ENCODE results near the gene SIGLEC11. TPM values are rescaled to one million over a fixed set of nuclear protein-coding genes. Genes with fewer than 3 reads are reported as not detected.
A peak's percentile ranks its signal among the peaks of the same experiment; 100 is the strongest.

SIGLEC11 gene
- polyA plus RNA-seq, 1 of the 3 experiments (the other 2 are of a cell fraction): not detected

DNA sequence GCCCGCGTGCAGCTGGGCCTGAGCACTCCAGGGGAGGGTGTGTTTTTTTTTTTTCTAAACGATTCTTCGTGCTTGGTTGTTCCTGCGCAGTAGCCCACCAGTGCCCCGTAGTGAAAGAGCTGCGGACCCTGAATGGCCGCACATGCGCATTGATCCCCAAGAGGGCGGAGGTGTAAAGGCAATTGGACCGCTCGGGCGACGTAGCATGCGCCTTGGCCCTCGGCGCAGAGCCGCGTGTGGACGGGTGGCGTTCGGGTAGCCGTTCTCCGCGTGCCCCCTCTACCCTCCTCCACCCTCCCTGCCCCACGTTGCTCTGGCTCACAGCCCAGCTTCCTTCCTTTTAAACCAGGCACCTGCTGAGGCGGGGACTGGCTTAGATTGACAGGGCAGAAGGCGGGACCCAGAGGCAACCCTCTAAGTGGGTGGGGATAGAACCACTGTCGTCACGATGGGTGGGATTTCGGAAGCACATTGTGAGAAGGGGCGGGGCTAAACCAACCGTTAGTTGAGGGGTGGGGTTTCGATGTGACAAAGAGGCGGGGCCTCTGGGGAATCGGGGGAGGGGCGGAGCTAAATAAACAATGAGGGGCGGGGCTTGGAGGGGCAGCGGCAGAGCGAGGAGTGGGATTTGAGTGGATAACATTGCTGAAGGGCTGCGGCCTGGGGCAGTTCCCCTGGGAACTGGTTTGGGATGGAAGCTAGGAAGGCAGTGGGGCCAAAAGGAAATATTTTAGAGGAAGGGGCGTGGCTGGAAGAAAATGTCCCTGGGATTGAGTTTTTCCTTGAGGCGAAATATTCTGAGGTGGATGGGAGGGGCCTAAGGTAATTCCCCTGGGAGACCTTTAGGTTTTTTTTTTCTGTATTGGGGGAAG is 31.1 kb downstream of the SIGLEC11 start (continued):
- TF ChIP-seq, protein P1, sequence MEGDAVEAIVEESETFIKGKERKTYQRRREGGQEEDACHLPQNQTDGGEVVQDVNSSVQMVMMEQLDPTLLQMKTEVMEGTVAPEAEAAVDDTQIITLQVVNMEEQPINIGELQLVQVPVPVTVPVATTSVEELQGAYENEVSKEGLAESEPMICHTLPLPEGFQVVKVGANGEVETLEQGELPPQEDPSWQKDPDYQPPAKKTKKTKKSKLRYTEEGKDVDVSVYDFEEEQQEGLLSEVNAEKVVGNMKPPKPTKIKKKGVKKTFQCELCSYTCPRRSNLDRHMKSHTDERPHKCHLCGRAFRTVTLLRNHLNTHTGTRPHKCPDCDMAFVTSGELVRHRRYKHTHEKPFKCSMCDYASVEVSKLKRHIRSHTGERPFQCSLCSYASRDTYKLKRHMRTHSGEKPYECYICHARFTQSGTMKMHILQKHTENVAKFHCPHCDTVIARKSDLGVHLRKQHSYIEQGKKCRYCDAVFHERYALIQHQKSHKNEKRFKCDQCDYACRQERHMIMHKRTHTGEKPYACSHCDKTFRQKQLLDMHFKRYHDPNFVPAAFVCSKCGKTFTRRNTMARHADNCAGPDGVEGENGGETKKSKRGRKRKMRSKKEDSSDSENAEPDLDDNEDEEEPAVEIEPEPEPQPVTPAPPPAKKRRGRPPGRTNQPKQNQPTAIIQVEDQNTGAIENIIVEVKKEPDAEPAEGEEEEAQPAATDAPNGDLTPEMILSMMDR (IDR thresholded peaks at IDR 0.05): no peak
- no peak for TF ChIP-seq FOSL2 (IDR thresholded peaks at IDR 0.05; ENCODE audit: borderline replicate concordance, low read depth)
- no peak for TF ChIP-seq ELF1 (IDR thresholded peaks at IDR 0.05)
- TF ChIP-seq TAF1 (IDR thresholded peaks at IDR 0.05; ENCODE audit: borderline replicate concordance, low read depth, low read length): no peak; the same call in 1 of the 2 replicates
- TF ChIP-seq YY1 (IDR thresholded peaks at IDR 0.05; ENCODE audit: low read depth): no peak; the same call in 1 of the 2 replicates
- TF ChIP-seq POLR2AphosphoS5 (IDR thresholded peaks at IDR 0.05; ENCODE audit: low read depth, low read length): peak; percentile 46; the same call in 1 of the 2 replicates
- TF ChIP-seq RCOR1 (IDR thresholded peaks at IDR 0.05; ENCODE audit: low read length): no peak
- peak; percentile 57; the same call in 1 of the 2 replicates for TF ChIP-seq MXI1 (IDR thresholded peaks at IDR 0.05; ENCODE audit: low read depth, low read length)
- TF ChIP-seq, protein P2, sequence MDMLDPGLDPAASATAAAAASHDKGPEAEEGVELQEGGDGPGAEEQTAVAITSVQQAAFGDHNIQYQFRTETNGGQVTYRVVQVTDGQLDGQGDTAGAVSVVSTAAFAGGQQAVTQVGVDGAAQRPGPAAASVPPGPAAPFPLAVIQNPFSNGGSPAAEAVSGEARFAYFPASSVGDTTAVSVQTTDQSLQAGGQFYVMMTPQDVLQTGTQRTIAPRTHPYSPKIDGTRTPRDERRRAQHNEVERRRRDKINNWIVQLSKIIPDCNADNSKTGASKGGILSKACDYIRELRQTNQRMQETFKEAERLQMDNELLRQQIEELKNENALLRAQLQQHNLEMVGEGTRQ (IDR thresholded peaks at IDR 0.05; ENCODE audit: borderline replicate concordance, low read depth, low read length): no peak
- TF ChIP-seq NFIC (IDR thresholded peaks at IDR 0.05; ENCODE audit: borderline replicate concordance): no peak; the same call in 1 of the 2 replicates

DNA sequence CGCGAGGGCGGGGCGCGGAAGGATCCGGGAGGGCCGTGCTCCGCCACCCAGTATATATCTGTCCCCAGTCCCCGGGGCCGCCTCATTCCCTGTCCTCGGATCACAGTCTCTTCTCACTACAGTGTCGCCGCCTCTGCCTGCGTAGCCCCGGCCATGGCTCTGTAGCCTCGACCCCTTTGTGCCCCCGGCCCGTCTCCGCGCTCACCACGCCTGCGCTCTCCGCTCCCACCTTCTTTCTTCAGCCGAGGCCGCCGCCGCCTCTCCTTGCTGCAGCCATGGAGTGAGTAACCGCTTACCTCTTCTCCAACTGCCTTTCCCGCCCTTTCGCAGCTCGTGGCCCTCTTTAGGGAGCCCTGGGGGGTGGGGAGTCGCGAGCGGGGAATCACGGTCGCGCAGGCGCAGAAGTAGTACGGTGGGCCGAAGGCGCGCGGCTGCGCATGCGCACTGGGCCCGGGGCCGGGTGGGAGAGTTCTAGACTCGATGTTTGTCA is 31.8 kb downstream of the SIGLEC11 start, which contains the start of the genes ATF5 and NUP62:
TSS of gene ATF5 (plus strand) at position 85 of the 490 bp plus-strand sequence. CDS start 1,646 bp downstream, outside the sequence.
TSS of gene NUP62 (minus strand) at position 384 of the 490 bp plus-strand sequence. CDS start 19,697 bp downstream, outside the sequence.
- POLR2A ChIA-PET: interaction anchor here (0.7 to 2.1 kb wide), 7 partner anchors 10 to 254 kb away, joined by 3 to 8 read pairs (median 3); partner anchors contain the start of gene AKT1S1
- TF ChIP-seq, protein P3, sequence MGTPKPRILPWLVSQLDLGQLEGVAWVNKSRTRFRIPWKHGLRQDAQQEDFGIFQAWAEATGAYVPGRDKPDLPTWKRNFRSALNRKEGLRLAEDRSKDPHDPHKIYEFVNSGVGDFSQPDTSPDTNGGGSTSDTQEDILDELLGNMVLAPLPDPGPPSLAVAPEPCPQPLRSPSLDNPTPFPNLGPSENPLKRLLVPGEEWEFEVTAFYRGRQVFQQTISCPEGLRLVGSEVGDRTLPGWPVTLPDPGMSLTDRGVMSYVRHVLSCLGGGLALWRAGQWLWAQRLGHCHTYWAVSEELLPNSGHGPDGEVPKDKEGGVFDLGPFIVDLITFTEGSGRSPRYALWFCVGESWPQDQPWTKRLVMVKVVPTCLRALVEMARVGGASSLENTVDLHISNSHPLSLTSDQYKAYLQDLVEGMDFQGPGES (IDR thresholded peaks at IDR 0.05; ENCODE audit: low read depth, low read length): no peak
- TF ChIP-seq RCOR1 (IDR thresholded peaks at IDR 0.05; ENCODE audit: low read length) (no peak), EZH2phosphoT487 (IDR thresholded peaks at IDR 0.05; ENCODE audit: borderline replicate concordance, low read depth) (no peak), MXI1 (IDR thresholded peaks at IDR 0.05; ENCODE audit: low read depth, low read length) (peak; percentile 57; the same call in 1 of the 2 replicates), SIN3A (IDR thresholded peaks at IDR 0.05; ENCODE audit: borderline replicate concordance, low read depth, low read length) (0 out of 2 replicates have a peak, but pooled peaks have one; percentile 0), CHD2 (IDR thresholded peaks at IDR 0.05; ENCODE audit: low read length, partially characterized antibody) (peak; percentile 8), TCF12 (IDR thresholded peaks at IDR 0.05) (no peak), TAF1 (IDR thresholded peaks at IDR 0.05; ENCODE audit: borderline replicate concordance, low read depth, low read length) (peak; percentile 53), NRF1 (IDR thresholded peaks at IDR 0.05; ENCODE audit: low read depth, low read length) (peak; percentile 89)
- TF ChIP-seq, protein P4, sequence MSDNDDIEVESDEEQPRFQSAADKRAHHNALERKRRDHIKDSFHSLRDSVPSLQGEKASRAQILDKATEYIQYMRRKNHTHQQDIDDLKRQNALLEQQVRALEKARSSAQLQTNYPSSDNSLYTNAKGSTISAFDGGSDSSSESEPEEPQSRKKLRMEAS (IDR thresholded peaks at IDR 0.05; ENCODE audit: low read depth): peak; percentile 87
- TF ChIP-seq, protein P5, sequence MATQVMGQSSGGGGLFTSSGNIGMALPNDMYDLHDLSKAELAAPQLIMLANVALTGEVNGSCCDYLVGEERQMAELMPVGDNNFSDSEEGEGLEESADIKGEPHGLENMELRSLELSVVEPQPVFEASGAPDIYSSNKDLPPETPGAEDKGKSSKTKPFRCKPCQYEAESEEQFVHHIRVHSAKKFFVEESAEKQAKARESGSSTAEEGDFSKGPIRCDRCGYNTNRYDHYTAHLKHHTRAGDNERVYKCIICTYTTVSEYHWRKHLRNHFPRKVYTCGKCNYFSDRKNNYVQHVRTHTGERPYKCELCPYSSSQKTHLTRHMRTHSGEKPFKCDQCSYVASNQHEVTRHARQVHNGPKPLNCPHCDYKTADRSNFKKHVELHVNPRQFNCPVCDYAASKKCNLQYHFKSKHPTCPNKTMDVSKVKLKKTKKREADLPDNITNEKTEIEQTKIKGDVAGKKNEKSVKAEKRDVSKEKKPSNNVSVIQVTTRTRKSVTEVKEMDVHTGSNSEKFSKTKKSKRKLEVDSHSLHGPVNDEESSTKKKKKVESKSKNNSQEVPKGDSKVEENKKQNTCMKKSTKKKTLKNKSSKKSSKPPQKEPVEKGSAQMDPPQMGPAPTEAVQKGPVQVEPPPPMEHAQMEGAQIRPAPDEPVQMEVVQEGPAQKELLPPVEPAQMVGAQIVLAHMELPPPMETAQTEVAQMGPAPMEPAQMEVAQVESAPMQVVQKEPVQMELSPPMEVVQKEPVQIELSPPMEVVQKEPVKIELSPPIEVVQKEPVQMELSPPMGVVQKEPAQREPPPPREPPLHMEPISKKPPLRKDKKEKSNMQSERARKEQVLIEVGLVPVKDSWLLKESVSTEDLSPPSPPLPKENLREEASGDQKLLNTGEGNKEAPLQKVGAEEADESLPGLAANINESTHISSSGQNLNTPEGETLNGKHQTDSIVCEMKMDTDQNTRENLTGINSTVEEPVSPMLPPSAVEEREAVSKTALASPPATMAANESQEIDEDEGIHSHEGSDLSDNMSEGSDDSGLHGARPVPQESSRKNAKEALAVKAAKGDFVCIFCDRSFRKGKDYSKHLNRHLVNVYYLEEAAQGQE (IDR thresholded peaks at IDR 0.05; ENCODE audit: low read depth, low read length): no peak
- TF ChIP-seq, protein P6, sequence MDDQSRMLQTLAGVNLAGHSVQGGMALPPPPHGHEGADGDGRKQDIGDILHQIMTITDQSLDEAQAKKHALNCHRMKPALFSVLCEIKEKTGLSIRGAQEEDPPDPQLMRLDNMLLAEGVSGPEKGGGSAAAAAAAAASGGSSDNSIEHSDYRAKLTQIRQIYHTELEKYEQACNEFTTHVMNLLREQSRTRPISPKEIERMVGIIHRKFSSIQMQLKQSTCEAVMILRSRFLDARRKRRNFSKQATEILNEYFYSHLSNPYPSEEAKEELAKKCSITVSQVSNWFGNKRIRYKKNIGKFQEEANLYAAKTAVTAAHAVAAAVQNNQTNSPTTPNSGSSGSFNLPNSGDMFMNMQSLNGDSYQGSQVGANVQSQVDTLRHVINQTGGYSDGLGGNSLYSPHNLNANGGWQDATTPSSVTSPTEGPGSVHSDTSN (IDR thresholded peaks at IDR 0.05): no peak

More for the DNA sequence above, 31.8 kb downstream of the SIGLEC11 start, which contains the start of the genes ATF5 and NUP62:
- peak within 1 kb of the TSS; percentile 94 for H3K4me2 ChIP-seq
- 1% methylated on average over 32 of the region's 48 CpGs for WGBS (ENCODE audit: low lambda C conversion rate)
- H3K4me1 ChIP-seq (ENCODE audit: control insufficient read depth in 1 of 2, insufficient read depth in 2 of 2, low read depth in 1 of 2, low read length in 1 of 2): peaks cover 7 to 10% of the 10 kb centered on the region in 2 experiments; a peak in 2 of 4 replicates
- H3K9me2 ChIP-seq: no peaks in the 10 kb centered on the region
- H4K20me1 ChIP-seq (ENCODE audit: insufficient read depth): 0 out of 2 replicates have a peak, but pooled peaks cover 11% of the 10 kb centered on the region
- CTCF ChIA-PET: interaction anchor here (1.0 to 3.5 kb wide), 5 partner anchors 9 to 52 kb away, joined by 3 to 23 read pairs (median 3); partner anchors contain the start of genes AKT1S1 and TBC1D17
- H3K79me2 ChIP-seq (ENCODE audit: insufficient read depth): peaks cover 52% of the 10 kb centered on the region
- H3K27me3 ChIP-seq (ENCODE audit: insufficient read depth): no peaks in the 10 kb centered on the region
- peak; percentile 98 for DNase-seq
- H2AFZ ChIP-seq (ENCODE audit: low read depth): peak within 1 kb of the TSS; percentile 99
- H3K27ac ChIP-seq (ENCODE audit: low read depth in 2 of 2, low read length in 1 of 2): peak within 1 kb of the TSS; percentile 94 to 95
- no peaks in the 10 kb centered on the region for H3K9me3 ChIP-seq
- peaks cover 3 to 37% of the 10 kb centered on the region in 2 experiments for H3K36me3 ChIP-seq (replicated peaks in 1 of 2; ENCODE audit: control insufficient read depth in 1 of 2, insufficient read depth in 2 of 2, low read length in 1 of 2)
- H3K9ac ChIP-seq: peak within 1 kb of the TSS; percentile 98
- H3F3A ChIP-seq (replicated peaks; ENCODE audit: insufficient read depth): peaks cover 18% of the 10 kb centered on the region
- H3K4me3 ChIP-seq (ENCODE audit: low read depth in 2 of 2, low read length in 1 of 2): peak within 1 kb of the TSS; percentile 76 to 100

All from SK-N-SH (cell line).